Measurements from ENCODE around the gene CELF4. TPM values are rescaled to one million over a fixed set of nuclear protein-coding genes. Genes with fewer than 3 reads are reported as not detected.

Gene CELF4
- total and polyA plus RNA-seq, 2 donors (not counting 1 experiment from before 2014, with no cell fraction given): 0.17 TPM; not detected in 1

DNA sequence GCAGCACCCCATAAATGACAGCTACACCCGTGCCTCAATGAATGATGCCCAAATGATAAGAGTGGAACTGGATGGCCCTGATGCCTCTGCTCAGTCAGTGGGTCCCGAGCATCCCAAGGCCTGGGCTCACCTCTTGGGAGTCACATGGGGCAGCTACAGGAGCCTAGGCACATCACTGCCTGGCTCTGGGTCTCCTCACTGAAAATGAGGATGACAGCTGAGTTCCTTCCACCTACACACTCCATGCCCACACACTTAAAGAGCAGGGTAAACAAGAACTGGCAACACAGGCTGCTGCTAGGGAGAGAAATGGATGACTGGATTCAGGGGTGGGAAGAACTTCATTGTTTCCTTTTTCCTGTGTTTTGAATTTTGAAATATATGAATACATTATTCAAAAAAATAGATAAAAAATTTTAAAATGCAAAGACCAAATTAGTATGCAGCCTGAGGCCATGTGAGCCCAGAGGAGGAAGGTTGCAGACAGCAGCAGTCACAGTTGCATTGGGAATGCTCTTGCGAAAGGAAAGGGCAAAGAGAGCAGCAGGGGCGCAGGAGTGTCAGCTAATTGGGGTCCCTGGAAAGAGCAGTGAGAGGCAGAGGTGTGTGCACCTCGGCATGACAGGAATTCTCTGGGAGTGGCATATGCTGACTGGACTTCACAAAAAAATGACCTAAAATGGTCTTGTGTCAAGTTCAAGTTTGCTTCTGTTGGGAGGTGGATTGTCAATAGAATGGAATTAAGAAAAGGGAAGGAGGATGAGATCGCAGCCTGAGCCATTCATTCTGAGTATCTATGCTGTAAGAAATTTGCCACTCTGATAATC, 327.1 kb downstream of the CELF4 start:
- no peaks in the 10 kb centered on the region for H3K36me3 ChIP-seq (ENCODE audit: control insufficient read depth, insufficient read depth, low read length)
- H3K79me2 ChIP-seq (ENCODE audit: control insufficient read depth, insufficient read depth, low read length): no peaks in the 10 kb centered on the region
- no peaks in the 10 kb centered on the region for H3K9me3 ChIP-seq (ENCODE audit: control insufficient read depth, insufficient read depth, low read depth, low read length)
- H4K20me1 ChIP-seq (ENCODE audit: control insufficient read depth, extremely low read depth, insufficient read depth, low read length): no peaks in the 10 kb centered on the region
- no peak overlapping the region for H3K4me3 ChIP-seq (replicated peaks in 1 of 4; ENCODE audit: control extremely low read depth in 1 of 4, insufficient read depth in 1 of 4, low read depth in 3 of 4, low read length in 4 of 4)
- TF ChIP-seq, protein P1, sequence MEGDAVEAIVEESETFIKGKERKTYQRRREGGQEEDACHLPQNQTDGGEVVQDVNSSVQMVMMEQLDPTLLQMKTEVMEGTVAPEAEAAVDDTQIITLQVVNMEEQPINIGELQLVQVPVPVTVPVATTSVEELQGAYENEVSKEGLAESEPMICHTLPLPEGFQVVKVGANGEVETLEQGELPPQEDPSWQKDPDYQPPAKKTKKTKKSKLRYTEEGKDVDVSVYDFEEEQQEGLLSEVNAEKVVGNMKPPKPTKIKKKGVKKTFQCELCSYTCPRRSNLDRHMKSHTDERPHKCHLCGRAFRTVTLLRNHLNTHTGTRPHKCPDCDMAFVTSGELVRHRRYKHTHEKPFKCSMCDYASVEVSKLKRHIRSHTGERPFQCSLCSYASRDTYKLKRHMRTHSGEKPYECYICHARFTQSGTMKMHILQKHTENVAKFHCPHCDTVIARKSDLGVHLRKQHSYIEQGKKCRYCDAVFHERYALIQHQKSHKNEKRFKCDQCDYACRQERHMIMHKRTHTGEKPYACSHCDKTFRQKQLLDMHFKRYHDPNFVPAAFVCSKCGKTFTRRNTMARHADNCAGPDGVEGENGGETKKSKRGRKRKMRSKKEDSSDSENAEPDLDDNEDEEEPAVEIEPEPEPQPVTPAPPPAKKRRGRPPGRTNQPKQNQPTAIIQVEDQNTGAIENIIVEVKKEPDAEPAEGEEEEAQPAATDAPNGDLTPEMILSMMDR (conservative IDR thresholded peaks at IDR 0.05 in 1 of 2, IDR thresholded peaks at IDR 0.05 in 1 of 2; ENCODE audit: low read depth in 1 of 2, low read length in 2 of 2): no peak
- TF ChIP-seq EZH2 (IDR thresholded peaks at IDR 0.05; ENCODE audit: low read length, missing control alignments): no peak
- no peak overlapping the region for H2AFZ ChIP-seq (ENCODE audit: low read length)
- DNase-seq (ENCODE audit: low read depth in 2 of 2): no peak
- H3K27me3 ChIP-seq (ENCODE audit: control insufficient read depth, insufficient read depth, low read length): peaks cover 4% of the 10 kb centered on the region
- H3K4me2 ChIP-seq (ENCODE audit: extremely low read depth, insufficient read depth, low read length): no peak overlapping the region
- H3K4me1 ChIP-seq (ENCODE audit: control insufficient read depth, extremely low read depth, insufficient read depth, low read length): no peaks in the 10 kb centered on the region
- H3K27ac ChIP-seq (ENCODE audit: insufficient read depth, low read length): no peak overlapping the region
- H3K9ac ChIP-seq (ENCODE audit: insufficient read depth, low read length): no peak overlapping the region

DNA sequence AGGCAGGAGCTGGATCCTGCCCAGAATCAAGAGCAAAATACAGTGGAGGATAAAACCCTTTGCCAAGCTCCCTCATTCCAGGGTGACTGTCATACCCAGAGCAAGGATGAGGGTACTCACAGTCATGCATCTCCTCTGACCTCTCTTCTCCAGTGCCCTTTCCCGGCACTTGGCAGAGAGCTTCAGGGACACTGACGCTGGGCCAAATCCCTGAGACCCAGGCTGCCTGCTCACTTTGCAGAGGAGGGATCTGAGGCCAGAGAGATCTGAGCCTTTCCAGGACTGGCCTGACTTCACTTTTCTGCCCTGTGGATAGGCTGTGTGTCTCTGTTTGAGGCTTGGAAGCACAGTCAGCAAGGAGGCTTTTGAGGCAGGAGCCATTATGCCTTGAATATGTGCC, 330.0 kb downstream of the CELF4 start:
- Histone ChIP-seq H3K27ac (ENCODE audit: insufficient read depth, low read length) (no peak overlapping the region), H2AFZ (ENCODE audit: low read length) (no peak overlapping the region), H3K27me3 (ENCODE audit: control insufficient read depth, insufficient read depth, low read length) (no peaks in the 10 kb centered on the region), H3K9me3 (ENCODE audit: control insufficient read depth, insufficient read depth, low read depth, low read length) (no peaks in the 10 kb centered on the region), H4K20me1 (ENCODE audit: control insufficient read depth, extremely low read depth, insufficient read depth, low read length) (no peaks in the 10 kb centered on the region), H3K36me3 (ENCODE audit: control insufficient read depth, insufficient read depth, low read length) (no peaks in the 10 kb centered on the region), H3K79me2 (ENCODE audit: control insufficient read depth, insufficient read depth, low read length) (no peaks in the 10 kb centered on the region), H3K9ac (ENCODE audit: insufficient read depth, low read length) (no peak overlapping the region), H3K4me1 (ENCODE audit: control insufficient read depth, extremely low read depth, insufficient read depth, low read length) (no peaks in the 10 kb centered on the region), H3K4me2 (ENCODE audit: extremely low read depth, insufficient read depth, low read length) (no peak overlapping the region), H3K4me3 (replicated peaks in 1 of 4; ENCODE audit: control extremely low read depth in 1 of 4, insufficient read depth in 1 of 4, low read depth in 3 of 4, low read length in 4 of 4) (no peak overlapping the region)
- TF ChIP-seq EZH2 (IDR thresholded peaks at IDR 0.05; ENCODE audit: low read length, missing control alignments): no peak
- TF ChIP-seq, protein P1 (conservative IDR thresholded peaks at IDR 0.05 in 1 of 2, IDR thresholded peaks at IDR 0.05 in 1 of 2; ENCODE audit: low read depth in 1 of 2, low read length in 2 of 2): no peak
- no peak for DNase-seq (ENCODE audit: low read depth in 2 of 2)

DNA sequence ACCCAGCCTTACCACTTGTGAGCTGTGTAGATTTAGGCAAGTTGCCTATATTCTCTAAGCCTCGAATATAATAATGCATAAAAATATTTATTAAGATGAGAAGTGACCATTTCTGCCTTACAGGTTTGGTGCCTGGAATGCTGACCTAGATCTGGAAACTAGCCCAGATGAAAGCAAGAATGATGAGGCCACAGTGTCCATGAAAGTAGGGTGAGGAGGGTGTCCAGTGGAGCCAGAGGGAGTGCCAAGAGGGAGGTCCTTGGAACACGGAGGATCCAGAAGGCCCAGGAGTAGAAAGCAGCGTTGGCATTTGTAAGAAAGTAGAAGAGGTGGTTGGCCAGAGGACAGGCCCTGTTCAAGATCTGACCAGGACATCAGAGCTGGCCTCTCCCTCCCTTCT, 334.3 kb downstream of the CELF4 start:
- no peaks in the 10 kb centered on the region for H3K36me3 ChIP-seq (ENCODE audit: control insufficient read depth, insufficient read depth, low read length)
- H3K79me2 ChIP-seq (ENCODE audit: control insufficient read depth, insufficient read depth, low read length): no peaks in the 10 kb centered on the region
- H2AFZ ChIP-seq (ENCODE audit: low read length): no peak overlapping the region
- H4K20me1 ChIP-seq (ENCODE audit: control insufficient read depth, extremely low read depth, insufficient read depth, low read length): no peaks in the 10 kb centered on the region
- no peaks in the 10 kb centered on the region for H3K27me3 ChIP-seq (ENCODE audit: control insufficient read depth, insufficient read depth, low read length)
- no peak for TF ChIP-seq EZH2 (IDR thresholded peaks at IDR 0.05; ENCODE audit: low read length, missing control alignments)
- TF ChIP-seq, protein P1 (conservative IDR thresholded peaks at IDR 0.05 in 1 of 2, IDR thresholded peaks at IDR 0.05 in 1 of 2; ENCODE audit: low read depth in 1 of 2, low read length in 2 of 2): no peak
- DNase-seq (ENCODE audit: low read depth in 2 of 2): no peak
- H3K4me2 ChIP-seq (ENCODE audit: extremely low read depth, insufficient read depth, low read length): no peak overlapping the region
- H3K9ac ChIP-seq (ENCODE audit: insufficient read depth, low read length): no peak overlapping the region
- H3K4me3 ChIP-seq (replicated peaks in 1 of 4; ENCODE audit: control extremely low read depth in 1 of 4, insufficient read depth in 1 of 4, low read depth in 3 of 4, low read length in 4 of 4): no peak overlapping the region
- no peak overlapping the region for H3K27ac ChIP-seq (ENCODE audit: insufficient read depth, low read length)
- no peaks in the 10 kb centered on the region for H3K4me1 ChIP-seq (ENCODE audit: control insufficient read depth, extremely low read depth, insufficient read depth, low read length)
- H3K9me3 ChIP-seq (ENCODE audit: control insufficient read depth, insufficient read depth, low read depth, low read length): no peaks in the 10 kb centered on the region
